ENCODE measurements around the gene DCLK2.

- TF ChIP-seq REST (IDR thresholded peaks at IDR 0.05; ENCODE audit: borderline replicate concordance), result no peak
- TF ChIP-seq TAF1 (IDR thresholded peaks at IDR 0.05; ENCODE audit: low read depth), result no peak
- TF ChIP-seq CTCF (IDR thresholded peaks at IDR 0.05; ENCODE audit: poor library complexity, severe bottlenecking), result no peak
- TF ChIP-seq EZH2 (IDR thresholded peaks at IDR 0.05; ENCODE audit: borderline replicate concordance, insufficient read depth, low read length, poor library complexity, severe bottlenecking), result no peak
- TF ChIP-seq POLR2AphosphoS5 (IDR thresholded peaks at IDR 0.05), result no peak
- TF ChIP-seq RAD21 (conservative IDR thresholded peaks at IDR 0.05), result no peak
Observed at GRCh38 chr4:150258569-150258968, 180.3 kb downstream of the DCLK2 start.
